H54 (cell line): ENCODE measurements around the gene NR2C2AP.
A peak's percentile ranks its signal among the peaks of the same experiment; 100 is the strongest.

Source experiments
- DNase-seq: peaks from one replicate; pipeline ENCODE4 v3.0.0; 2011; ENCODE audit warnings: low spot score, mixed read lengths; ENCODE audit not compliant: insufficient read length
- FAIRE-seq: peaks from 3 replicates; lab custom pipeline; 2011; peaks lifted over from hg19 to GRCh38; lab: Jason Lieb, UNC
- POLR2A ChIP-seq: IDR thresholded peaks from 2 replicates; pipeline ENCODE4 v1.6.1; 2011; ENCODE audit warnings: low read depth, mild to moderate bottlenecking, low read length

The NR2C2AP gene

DNA sequence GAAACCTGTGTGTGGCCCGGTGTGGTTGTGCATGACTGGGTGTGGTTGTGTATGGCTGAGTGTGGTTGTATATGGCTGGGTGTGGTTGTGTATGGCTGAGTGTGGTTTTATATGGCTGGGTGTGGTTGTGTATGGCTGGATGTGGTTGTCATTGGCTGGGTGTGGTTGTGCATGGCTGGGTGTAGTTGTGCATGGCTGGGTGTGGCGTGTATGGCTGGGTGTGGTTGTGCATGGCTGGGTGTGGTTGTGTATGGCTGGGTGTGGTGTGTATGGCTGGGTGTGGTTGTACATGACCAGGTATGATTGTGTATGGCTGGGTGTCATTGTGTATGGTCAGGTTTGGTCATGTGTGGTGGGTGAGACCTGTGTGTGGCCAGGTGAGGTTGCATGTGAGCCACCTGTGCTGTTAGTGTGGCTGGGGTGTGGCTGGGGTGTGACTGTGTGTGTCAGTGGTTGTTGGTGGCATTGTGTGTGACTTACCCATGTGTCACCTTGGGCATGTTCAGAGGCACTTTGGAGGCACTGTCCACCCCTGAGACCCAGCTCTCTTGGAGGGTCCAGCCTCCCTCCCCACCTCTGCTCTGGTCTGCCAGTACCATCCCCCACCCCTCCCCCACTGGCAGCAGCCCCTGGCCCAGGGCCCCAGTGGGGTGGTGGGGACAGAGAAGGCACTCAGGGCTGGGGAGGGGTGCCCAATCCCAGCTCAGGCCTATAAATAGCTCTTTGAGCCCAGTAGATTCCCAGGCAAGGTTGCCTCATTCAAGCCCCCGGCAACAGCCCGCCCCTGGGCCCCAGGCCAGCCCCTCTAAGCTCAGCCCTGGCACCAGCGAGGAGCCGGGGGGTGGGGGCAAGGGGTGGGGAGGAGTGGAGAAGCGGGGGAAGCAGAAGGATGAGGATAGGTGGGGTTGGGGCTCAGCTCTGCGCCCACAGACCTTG, 4.7 kb upstream of the NR2C2AP start:
- no peak for TF ChIP-seq POLR2A
- no peak for FAIRE-seq
- DNase-seq, result no peak

DNA sequence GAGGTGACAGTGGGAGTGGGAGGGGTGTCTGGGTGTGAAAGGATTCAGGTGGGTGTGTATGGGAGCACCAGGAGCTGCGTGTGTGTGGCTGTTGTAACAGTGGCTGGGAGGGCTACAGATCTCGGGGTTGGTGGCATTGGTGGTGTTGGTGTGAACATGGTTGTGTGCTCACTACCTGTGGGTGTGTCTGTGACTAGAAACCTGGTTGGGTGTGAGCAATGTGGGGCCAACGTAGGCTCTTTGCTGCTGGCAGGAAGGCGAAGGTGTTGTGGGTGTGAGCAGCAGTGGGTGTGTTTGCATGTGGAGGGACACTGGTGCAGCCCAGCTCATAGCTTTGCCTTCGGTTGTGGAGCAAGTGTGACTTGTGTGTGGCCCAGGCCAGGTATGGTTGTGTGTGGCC, 3.7 kb upstream of the NR2C2AP start:
- no peak for TF ChIP-seq POLR2A
- DNase-seq (no peak), FAIRE-seq (no peak)

DNA sequence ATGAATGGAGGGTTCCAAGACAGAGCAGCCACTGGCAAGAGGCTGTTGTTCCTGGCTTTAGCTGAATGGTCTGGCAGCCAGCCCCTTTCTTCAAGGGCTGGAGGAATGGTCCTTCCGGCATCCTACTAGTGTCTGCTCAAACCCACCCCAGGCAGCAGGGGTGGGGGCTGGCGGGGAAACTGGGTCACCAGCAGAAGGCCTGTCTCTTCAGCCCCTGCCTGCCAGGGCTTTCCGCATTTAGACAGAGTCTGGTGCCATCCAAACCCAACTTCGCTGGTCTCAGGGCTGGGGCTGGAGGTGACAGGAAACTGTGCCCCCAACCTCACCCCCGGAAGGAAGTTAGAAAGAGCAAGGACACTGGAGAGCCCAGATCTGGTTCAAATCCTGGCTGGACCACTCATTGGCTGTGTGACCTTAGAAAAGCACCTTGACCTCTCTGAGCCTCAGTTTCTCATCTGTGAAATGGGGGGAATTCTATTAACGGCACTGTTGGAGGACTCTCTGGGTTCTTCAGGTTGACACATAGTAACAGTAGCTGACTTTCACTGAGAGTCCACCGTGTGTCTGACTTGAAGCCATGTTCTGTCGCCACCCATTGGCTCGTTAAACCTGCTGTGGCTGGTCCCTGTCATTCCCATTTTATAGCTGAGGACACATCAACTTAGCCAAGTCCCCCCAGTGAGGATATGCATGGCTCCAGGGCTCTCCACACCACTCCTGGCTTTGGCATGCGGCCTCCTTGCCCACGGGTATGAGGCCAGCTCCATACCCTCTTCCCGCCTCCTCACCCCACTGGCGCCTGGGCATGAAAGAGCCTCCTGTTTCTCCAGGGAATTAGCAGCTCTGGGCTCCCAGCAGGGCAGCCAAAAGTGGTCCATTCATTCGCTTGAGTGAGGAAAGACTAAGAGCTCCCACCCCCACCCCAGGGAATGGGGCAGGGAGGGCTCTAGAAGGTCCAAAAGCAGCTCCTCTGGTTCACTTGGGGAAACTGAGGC, 2.5 kb upstream of the NR2C2AP start:
- FAIRE-seq (no peak), DNase-seq (no peak)
- TF ChIP-seq POLR2A, result no peak

DNA sequence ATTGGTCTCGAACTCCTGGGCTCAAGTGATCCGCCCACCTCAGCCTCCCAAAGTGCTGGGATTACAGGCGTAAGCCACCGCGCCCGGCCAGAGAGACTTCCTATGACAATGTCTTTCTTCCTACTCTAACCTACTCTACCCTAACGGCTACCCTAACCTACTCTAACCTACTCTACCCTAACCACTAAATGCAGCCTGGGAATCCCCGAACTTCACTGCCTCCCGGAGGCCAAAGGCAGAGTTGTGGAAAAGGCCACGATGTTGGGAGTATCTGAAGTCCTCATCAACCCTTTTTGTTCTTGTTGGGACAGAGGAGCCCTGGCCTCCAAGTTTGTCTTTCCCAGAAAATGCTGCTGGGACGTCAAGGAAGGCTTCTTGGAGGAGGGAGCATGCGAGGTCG, 967 bp upstream of the NR2C2AP start:
- TF ChIP-seq POLR2A, result no peak
- no peak for FAIRE-seq

DNA sequence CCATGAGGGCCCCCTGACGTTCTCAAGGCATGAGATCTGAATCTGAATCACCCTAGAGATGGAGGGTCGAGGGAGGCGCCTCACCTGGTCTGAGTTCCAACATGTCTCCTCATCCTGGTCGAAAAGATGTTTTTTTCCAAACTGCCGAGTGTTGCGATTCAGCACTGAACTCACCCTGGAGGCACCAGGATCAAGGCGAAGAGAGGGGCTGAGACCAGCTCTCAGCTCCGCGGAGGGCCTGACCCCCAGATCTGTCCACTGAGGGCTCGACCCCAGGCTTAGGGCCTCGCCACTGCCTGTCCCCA, 555 bp downstream of the NR2C2AP start:
- FAIRE-seq (no peak), DNase-seq (no peak)

More for the DNA sequence above, 967 bp upstream of the NR2C2AP start:
- no peak for DNase-seq

DNA sequence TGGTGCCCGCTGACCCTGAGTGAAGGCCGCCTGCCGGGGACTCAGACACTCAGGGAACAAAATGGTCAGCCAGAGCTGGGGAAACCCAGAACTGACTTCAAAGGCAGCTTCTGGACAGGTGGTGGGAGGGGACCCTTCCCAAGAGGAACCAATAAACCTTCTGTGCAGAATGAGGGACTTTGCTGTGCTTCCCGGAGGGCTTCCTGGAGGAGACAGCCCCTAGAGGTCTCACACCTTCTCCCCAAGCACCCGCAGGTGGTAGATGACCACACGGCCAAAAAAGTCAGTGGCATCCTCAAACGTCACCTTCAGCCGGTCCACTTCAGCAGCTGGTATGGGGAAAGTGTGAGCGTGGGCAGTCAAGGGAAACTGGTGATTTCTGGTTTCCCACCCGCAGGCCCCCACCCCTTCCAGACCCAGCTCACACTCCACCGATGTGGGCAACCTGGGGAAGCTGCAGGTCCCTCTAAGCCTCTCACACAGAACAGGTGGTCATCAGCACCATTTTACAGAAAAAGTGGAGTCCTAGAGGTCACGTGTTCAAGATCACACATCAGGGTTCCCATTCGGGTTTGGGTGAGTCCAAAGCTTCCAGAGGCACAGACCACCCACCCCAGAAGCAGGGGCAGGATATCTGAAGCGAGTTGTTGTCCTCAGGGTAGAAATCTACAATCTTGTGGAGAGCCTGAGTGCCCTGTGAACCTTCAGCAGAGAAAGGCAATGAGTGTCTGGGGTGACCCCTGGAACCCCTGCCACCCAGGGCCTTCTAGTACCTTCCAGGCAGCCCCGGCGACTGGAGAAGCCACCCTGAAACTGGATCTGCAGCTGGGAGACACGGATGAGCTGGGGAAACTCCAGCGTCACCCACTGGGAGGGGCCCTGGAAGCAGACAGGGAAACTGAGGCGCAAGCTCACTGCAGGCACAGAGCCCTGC, 1.2 kb downstream of the NR2C2AP start:
- DNase-seq, result no peak
- no peak for FAIRE-seq
- no peak for TF ChIP-seq POLR2A

More for the DNA sequence above, 555 bp downstream of the NR2C2AP start:
- TF ChIP-seq POLR2A, result no peak

DNA sequence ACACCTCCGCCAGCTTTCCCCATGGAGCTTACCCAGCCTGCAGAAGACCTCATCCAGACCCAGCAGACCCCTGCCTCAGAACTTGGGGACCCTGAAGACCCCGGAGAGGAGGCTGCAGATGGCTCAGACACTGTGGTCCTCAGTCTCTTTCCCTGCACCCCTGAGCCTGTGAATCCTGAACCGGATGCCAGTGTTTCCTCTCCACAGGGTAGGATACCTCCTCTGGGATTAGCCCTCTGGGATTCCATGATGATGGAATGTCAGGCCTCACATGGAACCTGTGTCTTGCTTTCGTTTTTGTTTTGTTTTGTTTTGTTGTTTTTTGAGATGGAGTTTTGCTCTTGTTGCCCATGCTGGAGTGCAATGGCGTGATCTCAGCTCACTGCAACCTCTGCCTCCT, 9.3 kb downstream of the NR2C2AP start:
- TF ChIP-seq POLR2A, result no peak
- DNase-seq, result no peak
- FAIRE-seq, result no peak

DNA sequence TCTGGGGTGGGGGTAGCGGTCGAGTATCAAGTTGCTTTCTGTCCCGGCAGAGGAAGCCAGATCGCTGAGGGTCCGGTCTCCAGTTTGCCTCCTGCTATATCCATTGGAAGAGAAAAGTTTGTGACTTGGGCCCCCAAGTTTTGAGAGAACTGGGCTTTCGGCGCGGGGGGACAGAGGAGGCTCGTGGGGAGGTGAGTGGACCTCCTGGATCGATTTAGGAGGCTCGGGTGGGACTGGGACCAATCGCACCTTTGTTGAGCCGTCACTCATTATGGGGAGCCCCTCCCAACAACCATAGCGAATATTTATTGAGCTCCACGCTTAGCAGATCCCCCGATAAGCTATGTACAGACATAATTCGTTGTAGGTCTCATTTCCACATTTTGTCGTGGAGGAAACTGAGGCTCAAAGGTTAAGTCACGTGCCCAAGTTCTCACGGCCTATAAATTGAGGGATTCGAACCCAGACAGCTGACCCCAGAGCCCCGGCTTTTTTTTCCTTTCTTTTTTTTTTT, 10.2 kb downstream of the NR2C2AP start:
- TF ChIP-seq POLR2A, result peak; percentile 35; the same call in 1 of the 2 replicates
- FAIRE-seq (no peak), DNase-seq (no peak)

DNA sequence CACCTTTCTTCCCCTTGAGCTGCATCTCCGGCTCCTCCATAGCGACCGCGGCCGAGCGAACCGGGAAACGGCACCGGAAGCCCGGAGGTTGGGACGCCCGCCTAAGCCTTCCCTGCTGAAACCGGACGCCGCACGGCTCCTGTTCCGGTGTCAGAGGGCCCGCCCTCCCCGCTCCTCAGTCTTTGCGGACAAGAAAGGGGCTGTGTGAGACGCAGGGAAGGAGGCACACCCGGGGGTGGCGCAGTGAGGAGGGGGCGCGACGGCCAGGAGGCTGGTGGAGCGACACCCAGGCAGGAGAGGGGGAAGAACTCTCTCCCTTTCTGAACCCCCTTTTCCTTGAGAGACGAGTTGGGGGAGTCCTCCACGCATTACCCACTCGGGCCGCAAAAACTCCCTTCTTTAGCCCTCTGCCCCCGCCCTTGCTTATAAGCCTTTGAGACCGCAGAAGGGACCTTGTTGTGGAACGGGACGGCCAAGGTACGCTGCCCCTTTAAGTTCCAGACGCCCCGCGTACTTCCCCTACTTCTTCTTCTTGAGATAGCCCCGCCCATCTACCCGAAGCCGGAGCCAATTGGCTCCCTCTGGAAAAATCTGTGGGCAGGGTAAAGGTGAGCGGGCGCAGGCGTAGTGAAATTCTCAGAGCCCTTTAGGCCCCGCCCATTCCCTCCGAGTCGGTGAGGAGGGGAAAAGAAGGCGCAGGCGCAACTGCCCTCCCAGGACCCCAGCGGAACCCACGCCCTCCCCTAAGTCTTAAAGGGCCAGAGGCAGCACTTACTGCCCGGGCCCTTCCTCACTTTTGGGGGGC, 10.9 kb downstream of the NR2C2AP start, which contains the start of the genes BORCS8 and RFXANK:
Gene BORCS8, minus strand, starts transcription at position 75 of the 805 bp plus-strand sequence. Its CDS starts 35 bp downstream, at position 40.
Gene RFXANK, plus strand, starts transcription at position 181 of the 805 bp plus-strand sequence. CDS start 1,689 bp downstream, outside the sequence.
- FAIRE-seq (peak; percentile 57), DNase-seq (peak; percentile 94)
- TF ChIP-seq POLR2A, result peak; percentile 66

DNA sequence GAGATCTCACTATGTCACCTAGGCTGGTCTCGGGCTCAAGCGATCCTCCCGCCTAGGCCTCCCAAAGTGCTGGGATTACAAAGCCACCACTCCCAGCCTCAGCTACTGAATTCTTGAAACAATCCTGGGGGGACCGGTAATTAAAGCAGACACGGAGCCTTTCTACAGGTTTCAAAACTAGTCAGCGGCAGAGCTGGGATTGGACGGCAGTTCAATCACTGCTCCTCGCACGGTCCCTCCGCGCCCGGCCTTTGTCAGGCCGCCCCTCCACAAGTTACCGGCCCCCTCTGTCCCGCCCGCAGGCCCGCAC, 11.5 kb downstream of the NR2C2AP start:
- TF ChIP-seq POLR2A, result no peak
- no peak for FAIRE-seq

DNA sequence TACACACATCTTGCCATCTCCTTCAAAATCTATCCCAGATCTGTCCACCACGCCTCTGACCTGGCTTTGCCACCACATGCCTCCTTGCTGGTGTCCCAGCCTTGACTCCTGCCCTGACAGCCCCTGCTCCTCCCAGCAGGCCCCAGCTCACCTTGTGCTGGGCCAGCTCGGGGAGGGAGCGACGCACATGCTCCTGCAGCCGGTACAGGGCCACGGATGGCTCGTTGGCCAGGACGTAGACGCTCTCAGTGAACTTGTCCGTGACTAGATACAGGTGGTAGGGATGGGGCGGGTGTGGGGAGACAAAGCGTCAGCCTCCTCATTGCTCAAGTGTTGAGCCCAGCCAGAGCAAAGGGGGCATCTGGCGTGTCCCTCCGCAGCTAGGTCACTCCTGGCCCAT, 16.5 kb downstream of the NR2C2AP start:
- FAIRE-seq, result no peak
- DNase-seq, result no peak
- no peak for TF ChIP-seq POLR2A

More for the DNA sequence above, 11.5 kb downstream of the NR2C2AP start:
- no peak for DNase-seq
